PC-3 (cell line): Measurements from ENCODE around the gene NUP93. TPM values are rescaled to one million over a fixed set of nuclear protein-coding genes. Genes with fewer than 3 reads are reported as not detected.

Experiments
- ATAC-seq: fragments of 200-7000 bp; cut with Tn5 transposase; 2 replicates; pipeline ENCODE4 v1.9.1; 2020; ENCODE audit warnings: mild to moderate bottlenecking, moderate library complexity
- BruUV-seq: library from RNA; stranded (reverse); fragments of 400-500 nt; replicated peaks from 2 replicates; lab custom pipeline; 2021; lab: Mats Ljungman, UMichigan
- CTCF ChIA-PET: fragments of 300-600 bp; sonication (Branson Sonifier 250); formaldehyde crosslinking; loops from one replicate; lab custom pipeline; 2022; ENCODE audit warnings: antibody characterized with exemption; lab: Charles Lee
- POLR2A ChIA-PET: fragments of 300-600 bp; sonication (Branson Sonifier 250); formaldehyde crosslinking; loops from one replicate; lab custom pipeline; 2022; ENCODE audit warnings: antibody characterized with exemption; ENCODE audit not compliant: unreplicated experiment; lab: Charles Lee
- DNase-seq: peaks from one replicate; pipeline ENCODE4 v3.0.0-alpha.2; 2015
- H2AFZ ChIP-seq: fragments of 300-600 bp; sonication (generic); 2 replicates; pipeline ENCODE4 v1.6.0; 2016; ENCODE audit warnings: antibody characterized with exemption, low read length
- H3F3A ChIP-seq: fragments of 300-600 bp; sonication (generic); one replicate; pipeline ENCODE4 v1.6.0; 2017; ENCODE audit warnings: antibody characterized with exemption, low read length, control low read depth, mild to moderate bottlenecking; ENCODE audit not compliant: unreplicated experiment
- H3K27ac ChIP-seq: fragments of 300-600 bp; sonication (generic); 2 replicates; pipeline ENCODE4 v1.5.1; 2016; ENCODE audit warnings: mild to moderate bottlenecking, low read length
- H3K27me3 ChIP-seq: fragments of 300-600 bp; sonication (generic); 2 replicates; pipeline ENCODE4 v1.6.1; 2016; ENCODE audit warnings: low read length, mixed read lengths
- H3K36me3 ChIP-seq: fragments of 300-600 bp; sonication (generic); 2 replicates; pipeline ENCODE4 v1.6.1; 2016; ENCODE audit warnings: low read depth, mixed run types, low read length, mixed read lengths
- H3K4me1 ChIP-seq: fragments of 300-600 bp; sonication (generic); 2 replicates; pipeline ENCODE4 v1.5.1; 2016; ENCODE audit warnings: low read length; ENCODE audit not compliant: insufficient read depth
- H3K4me2 ChIP-seq: fragments of 300-600 bp; sonication (generic); 2 replicates; pipeline ENCODE4 v1.6.0; 2016; ENCODE audit warnings: low read length
- H3K4me3 ChIP-seq: fragments of 300-600 bp; sonication (generic); 2 replicates; pipeline ENCODE4 v1.5.1; 2016; ENCODE audit warnings: mild to moderate bottlenecking, low read length, mixed read lengths
- H3K79me2 ChIP-seq: fragments of 300-600 bp; sonication (generic); 2 replicates; pipeline ENCODE4 v1.6.1; 2017; ENCODE audit warnings: low read length, mixed read lengths
- H3K9ac ChIP-seq: fragments of 300-600 bp; sonication (generic); 2 replicates; pipeline ENCODE4 v1.6.0; 2016; ENCODE audit warnings: mild to moderate bottlenecking, low read length
- H3K9me2 ChIP-seq: fragments of 300-600 bp; sonication (generic); replicated peaks from 2 replicates; pipeline ENCODE4 v1.6.1; 2016; ENCODE audit warnings: mixed run types, low read length, mixed read lengths
- H3K9me3 ChIP-seq: fragments of 300-600 bp; sonication (generic); 2 replicates; pipeline ENCODE4 v1.6.1; 2016; ENCODE audit warnings: low read length, mixed read lengths
- H4K20me1 ChIP-seq: fragments of 300-600 bp; sonication (generic); 2 replicates; pipeline ENCODE4 v1.6.1; 2016; ENCODE audit warnings: low read length, mixed read lengths
- EZH2 ChIP-seq: fragments of 300-600 bp; sonication (generic); IDR thresholded peaks from one replicate; pipeline ENCODE4 v1.6.1; 2017; ENCODE audit warnings: antibody characterized with exemption, mild to moderate bottlenecking, low read length; ENCODE audit not compliant: unreplicated experiment
- EZH2phosphoT487 ChIP-seq: fragments of 300-600 bp; sonication (generic); IDR thresholded peaks from 2 replicates; pipeline ENCODE4 v1.6.1; 2018; ENCODE audit warnings: mild to moderate bottlenecking, antibody characterized with exemption, low read length, borderline replicate concordance
- intact Hi-C: fragments of 100-400 bp; cut with micrococcal nuclease; formaldehyde crosslinking; loops from 2 replicates; pipeline ENCODE4 v1.9.0; 2023
- total RNA-seq: library from RNA; depleted of rRNA; stranded (reverse); fragments of >200 nt; gene quantifications from 2 replicates; pipeline ENCODE4 v1.2.3, GENCODE V29; 2014
- TF ChIP-seq, protein P1 (sequence below): fragments of 300-600 bp; sonication (generic); conservative IDR thresholded peaks from 2 replicates; pipeline ENCODE4 v1.5.1; 2017; ENCODE audit warnings: antibody characterized with exemption, low read depth, mild to moderate bottlenecking, low read length

Gene NUP93
- total RNA-seq, 1 experiment from 2014 or later = 98.6 TPM

DNA sequence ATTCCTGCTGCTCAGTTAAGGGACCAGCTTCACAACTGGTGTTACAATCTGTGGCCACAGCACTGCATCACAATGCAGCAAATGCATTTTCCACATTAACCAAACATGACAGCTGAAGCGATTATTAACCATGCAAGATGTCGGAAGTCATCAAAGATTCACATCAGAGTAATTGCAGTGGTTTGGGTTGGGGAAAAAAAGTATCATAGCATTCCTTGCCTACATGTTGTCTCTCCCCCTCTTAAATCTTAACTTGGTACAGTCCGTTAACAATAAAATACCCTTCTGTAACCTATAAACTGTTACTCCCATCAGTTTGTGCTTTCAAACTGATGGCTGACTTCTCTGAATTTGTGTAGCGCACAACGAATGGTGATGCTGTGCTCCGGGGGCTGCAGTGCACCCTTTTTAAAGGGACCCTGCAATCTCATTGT lies 51.6 kb downstream of the NUP93 start:
- H4K20me1 ChIP-seq = 0 out of 2 replicates have a peak, but pooled peaks cover 6% of the 10 kb centered on the region
- H3K4me3 ChIP-seq = no peak overlapping the region
- DNase-seq (no peak), ATAC-seq (no peak)
- no peaks in the 10 kb centered on the region for H3F3A ChIP-seq
- no peak overlapping the region for H2AFZ ChIP-seq
- POLR2A ChIA-PET = no interaction called here
- H3K4me2 ChIP-seq = no peak overlapping the region
- intact Hi-C loops = no loop called here
- no TSS peak for BruUV-seq
- no peaks in the 10 kb centered on the region for H3K4me1 ChIP-seq
- no peak overlapping the region for H3K27ac ChIP-seq
- H3K9me3 ChIP-seq = no peaks in the 10 kb centered on the region
- no peak overlapping the region for H3K9ac ChIP-seq
- TF ChIP-seq EZH2 = no peak
- no peak for TF ChIP-seq EZH2phosphoT487
- TF ChIP-seq, protein P1, sequence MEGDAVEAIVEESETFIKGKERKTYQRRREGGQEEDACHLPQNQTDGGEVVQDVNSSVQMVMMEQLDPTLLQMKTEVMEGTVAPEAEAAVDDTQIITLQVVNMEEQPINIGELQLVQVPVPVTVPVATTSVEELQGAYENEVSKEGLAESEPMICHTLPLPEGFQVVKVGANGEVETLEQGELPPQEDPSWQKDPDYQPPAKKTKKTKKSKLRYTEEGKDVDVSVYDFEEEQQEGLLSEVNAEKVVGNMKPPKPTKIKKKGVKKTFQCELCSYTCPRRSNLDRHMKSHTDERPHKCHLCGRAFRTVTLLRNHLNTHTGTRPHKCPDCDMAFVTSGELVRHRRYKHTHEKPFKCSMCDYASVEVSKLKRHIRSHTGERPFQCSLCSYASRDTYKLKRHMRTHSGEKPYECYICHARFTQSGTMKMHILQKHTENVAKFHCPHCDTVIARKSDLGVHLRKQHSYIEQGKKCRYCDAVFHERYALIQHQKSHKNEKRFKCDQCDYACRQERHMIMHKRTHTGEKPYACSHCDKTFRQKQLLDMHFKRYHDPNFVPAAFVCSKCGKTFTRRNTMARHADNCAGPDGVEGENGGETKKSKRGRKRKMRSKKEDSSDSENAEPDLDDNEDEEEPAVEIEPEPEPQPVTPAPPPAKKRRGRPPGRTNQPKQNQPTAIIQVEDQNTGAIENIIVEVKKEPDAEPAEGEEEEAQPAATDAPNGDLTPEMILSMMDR = no peak
- H3K9me2 ChIP-seq = no peaks in the 10 kb centered on the region
- CTCF ChIA-PET = no interaction called here
- no peaks in the 10 kb centered on the region for H3K36me3 ChIP-seq
- H3K27me3 ChIP-seq = no peaks in the 10 kb centered on the region
- H3K79me2 ChIP-seq = peaks cover 41% of the 10 kb centered on the region

DNA sequence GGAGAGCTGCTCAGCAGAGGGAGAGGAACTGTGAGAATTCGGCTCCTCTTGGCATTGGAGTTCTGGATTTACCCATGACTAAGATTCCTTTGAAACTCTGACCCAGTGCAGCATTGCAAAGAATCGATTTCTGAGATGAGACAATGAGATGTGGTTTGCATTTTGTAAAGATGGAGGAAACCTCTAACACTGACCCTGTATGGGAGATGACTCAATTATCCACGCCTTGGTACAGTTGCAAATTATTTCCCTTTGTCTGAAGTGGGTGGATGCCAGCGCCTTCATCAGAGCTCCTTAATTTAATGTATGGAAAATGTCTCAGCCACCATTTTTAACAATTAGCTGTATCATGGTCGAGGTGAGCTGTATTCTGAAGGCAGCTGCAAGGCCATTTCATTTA lies 53.4 kb downstream of the NUP93 start:
- no peak overlapping the region for H3K4me2 ChIP-seq
- no peaks in the 10 kb centered on the region for H3K36me3 ChIP-seq
- intact Hi-C loops = no loop called here
- POLR2A ChIA-PET = no interaction called here
- no peaks in the 10 kb centered on the region for H3K27me3 ChIP-seq
- H3K4me1 ChIP-seq = no peaks in the 10 kb centered on the region
- no peak overlapping the region for H3K4me3 ChIP-seq
- no peak for ATAC-seq
- no peaks in the 10 kb centered on the region for H3K9me3 ChIP-seq
- no peak overlapping the region for H2AFZ ChIP-seq
- H3K27ac ChIP-seq = no peak overlapping the region
- BruUV-seq = no TSS peak
- TF ChIP-seq EZH2 = no peak
- no peak for TF ChIP-seq EZH2phosphoT487
- TF ChIP-seq, protein P1 = no peak
- H3F3A ChIP-seq = no peaks in the 10 kb centered on the region
- peaks cover 38% of the 10 kb centered on the region; the same call in 1 of the 2 replicates for H3K79me2 ChIP-seq
- H3K9ac ChIP-seq = no peak overlapping the region
- H4K20me1 ChIP-seq = 0 out of 2 replicates have a peak, but pooled peaks cover 6% of the 10 kb centered on the region
- DNase-seq = no peak
- CTCF ChIA-PET = no interaction called here
- no peaks in the 10 kb centered on the region for H3K9me2 ChIP-seq

DNA sequence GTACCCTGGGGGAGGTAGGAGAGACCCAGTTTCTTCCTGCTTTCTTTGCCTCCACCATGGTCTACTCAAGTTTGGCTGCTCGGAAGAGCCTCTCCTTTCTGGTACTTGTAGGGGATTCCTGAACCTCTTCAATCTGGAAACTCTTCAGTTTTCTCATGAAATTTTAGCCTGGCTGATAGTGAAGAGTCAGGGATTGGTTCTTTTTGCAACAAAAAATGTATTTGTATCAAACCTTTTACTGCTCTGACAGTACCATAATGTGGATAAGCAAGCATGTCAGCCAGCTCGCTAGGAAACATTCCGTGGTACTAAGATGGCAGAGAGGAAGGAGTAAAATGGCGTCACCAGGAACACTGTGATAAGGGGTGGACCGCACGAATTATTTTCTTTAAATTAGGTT lies 55.4 kb downstream of the NUP93 start:
- intact Hi-C loops = loop anchor here (5.0 kb wide), 1 partner anchor 178 kb away; the partner anchor contains the start of gene MT2A
- no peaks in the 10 kb centered on the region for H3K36me3 ChIP-seq

More for the DNA sequence above, 55.4 kb downstream of the NUP93 start:
- Histone ChIP-seq H3K27ac (no peak overlapping the region), H3K9me2 (no peaks in the 10 kb centered on the region), H3K4me3 (no peak overlapping the region), H4K20me1 (no peaks in the 10 kb centered on the region), H2AFZ (no peak overlapping the region), H3K9ac (no peak overlapping the region), H3K9me3 (no peaks in the 10 kb centered on the region), H3K79me2 (peaks cover 38% of the 10 kb centered on the region; the same call in 1 of the 2 replicates), H3F3A (no peaks in the 10 kb centered on the region), H3K27me3 (no peaks in the 10 kb centered on the region), H3K4me1 (no peaks in the 10 kb centered on the region), H3K4me2 (no peak overlapping the region)
- TF ChIP-seq EZH2 (no peak), EZH2phosphoT487 (no peak)
- TF ChIP-seq, protein P1 = no peak
- ChIA-PET CTCF (no interaction called here), POLR2A (no interaction called here)
- ATAC-seq (no peak), DNase-seq (no peak)
- BruUV-seq = no TSS peak
